A549 (cell line): Measurements from ENCODE around the gene ENPP1. TPM values are rescaled to one million over a fixed set of nuclear protein-coding genes. Genes with fewer than 3 reads are reported as not detected.

ENCODE experiments used
- ATAC-seq, 2 experiments: fragments of 200-7000 bp in 1 of 2; fragments of >200 bp in 1 of 2; cut with Nextera tagmentation in 1 of 2; cut with Tn5 transposase in 1 of 2; 3 replicates each; pipeline versions ENCODE4 v1.8.0 to v1.9.1; 2018 to 2020; ENCODE audit warnings: mild to moderate bottlenecking in 1 of 2, moderate library complexity in 1 of 2
- CTCF ChIA-PET: fragments of 300-600 bp; sonication (Branson Sonifier 250); formaldehyde crosslinking; extraction: SDS; loops from one replicate; lab custom pipeline; 2021; ENCODE audit warnings: antibody characterized with exemption, inconsistent platforms; lab: Yijun Ruan, JAX
- POLR2A ChIA-PET: fragments of 350-600 bp; formaldehyde crosslinking; extraction: SDS; loops from one replicate; lab custom pipeline; 2021; ENCODE audit warnings: antibody characterized with exemption, inconsistent platforms; lab: Yijun Ruan, JAX
- DNase-seq, 2 experiments: peaks; one replicate each; pipeline versions ENCODE4 v3.0.0 to v3.0.0-alpha.2; 2011 to 2016; ENCODE audit warnings: low read depth in 1 of 2, low spot score in 1 of 2
- FAIRE-seq: peaks from 2 replicates; lab custom pipeline; 2011; peaks lifted over from hg19 to GRCh38; lab: Jason Lieb, UNC
- H3K27ac ChIP-seq, 2 experiments: fragments of >200 bp; sonication (Bioruptor Twin); formaldehyde crosslinking; 3 replicates each; pipeline ENCODE4 v1.5.1; 2016 to 2017
- H3K4me1 ChIP-seq: fragments of >200 bp; sonication (Bioruptor Twin); formaldehyde crosslinking; 3 replicates; pipeline ENCODE4 v1.6.1; 2016
- H3K4me2 ChIP-seq: fragments of >200 bp; sonication (Bioruptor Twin); formaldehyde crosslinking; 3 replicates; pipeline ENCODE4 v1.6.1; 2016
- H3K4me3 ChIP-seq: fragments of >200 bp; sonication (Bioruptor Twin); formaldehyde crosslinking; 3 replicates; pipeline ENCODE4 v1.5.1; 2016
- H3K9me3 ChIP-seq: fragments of >200 bp; sonication (Bioruptor Twin); formaldehyde crosslinking; 3 replicates; pipeline ENCODE4 v1.6.1; 2016
- BHLHE40 ChIP-seq: IDR thresholded peaks from 2 replicates; pipeline ENCODE4 v1.6.1; 2012; ENCODE audit warnings: low read depth, low read length, inconsistent platforms
- CHD2 ChIP-seq: fragments of 150-350 bp; IDR thresholded peaks from 2 replicates; pipeline ENCODE4 v1.6.1; 2014; ENCODE audit warnings: low read length; ENCODE audit not compliant: partially characterized antibody
- EHF ChIP-seq: fragments of 250-450 bp; sonication (Bioruptor Pico); IDR thresholded peaks from 2 replicates; pipeline ENCODE4 v1.5.0; 2020; ENCODE audit warnings: mild to moderate bottlenecking
- EHMT2 ChIP-seq: fragments of 200-600 bp; sonication (generic); IDR thresholded peaks from 2 replicates; pipeline ENCODE4 v1.6.1; 2016; ENCODE audit warnings: antibody characterized with exemption, low read depth, mild to moderate bottlenecking, moderate library complexity
- EP300 ChIP-seq, 2 experiments: fragments of >200 bp; sonication (Bioruptor Twin); formaldehyde crosslinking; IDR thresholded peaks; 2 replicates in 1 of 2; 3 replicates in 1 of 2; pipeline ENCODE4 v1.6.1; 2016 to 2017
- FOSB ChIP-seq: fragments of 250-450 bp; sonication (Bioruptor Pico); IDR thresholded peaks from 2 replicates; pipeline ENCODE4 v1.5.0; 2020; ENCODE audit warnings: mild to moderate bottlenecking, moderate library complexity
- HEYL ChIP-seq: fragments of 250-450 bp; sonication (Bioruptor Pico); IDR thresholded peaks from 2 replicates; pipeline ENCODE4 v1.8.0; 2021; ENCODE audit warnings: mild to moderate bottlenecking, moderate library complexity
- HOXB13 ChIP-seq: fragments of 250-450 bp; sonication (Bioruptor Pico); IDR thresholded peaks from 2 replicates; pipeline ENCODE4 v1.5.0; 2020; ENCODE audit warnings: low read depth, mild to moderate bottlenecking, moderate library complexity
- HOXB5 ChIP-seq: fragments of 250-450 bp; sonication (Bioruptor Pico); IDR thresholded peaks from 2 replicates; pipeline ENCODE4 v1.5.0; 2020; ENCODE audit warnings: mild to moderate bottlenecking, moderate library complexity
- KDM5A ChIP-seq: fragments of 200-600 bp; sonication (generic); IDR thresholded peaks from 2 replicates; pipeline ENCODE4 v1.6.1; 2016; ENCODE audit warnings: antibody characterized with exemption, mild to moderate bottlenecking
- MAFK ChIP-seq: fragments of 450-650 bp; IDR thresholded peaks from 2 replicates; pipeline ENCODE4 v1.6.1; 2014; ENCODE audit not compliant: partially characterized antibody
- MAZ ChIP-seq: fragments of 150-350 bp; IDR thresholded peaks from 2 replicates; pipeline ENCODE4 v1.6.1; 2014; ENCODE audit warnings: antibody characterized with exemption, low read depth, low read length, borderline replicate concordance
- MYC ChIP-seq: IDR thresholded peaks from 2 replicates; pipeline ENCODE4 v1.6.1; 2012; ENCODE audit warnings: mild to moderate bottlenecking, inconsistent platforms, low read length, improper control_type of control experiment, borderline replicate concordance
- NFE2L2 ChIP-seq: fragments of 150-350 bp; conservative IDR thresholded peaks from 2 replicates; pipeline ENCODE4 v1.6.1; 2014; ENCODE audit warnings: low read length
- NPAS2 ChIP-seq: fragments of 250-450 bp; sonication (Bioruptor Pico); IDR thresholded peaks from 2 replicates; pipeline ENCODE4 v1.8.0; 2022; ENCODE audit warnings: mild to moderate bottlenecking, moderate library complexity, borderline replicate concordance
- PHF8 ChIP-seq: fragments of 200-600 bp; sonication (generic); IDR thresholded peaks from 2 replicates; pipeline ENCODE4 v1.6.1; 2016; ENCODE audit warnings: low read depth, mild to moderate bottlenecking, antibody characterized with exemption, moderate library complexity, borderline replicate concordance
- POLR2A ChIP-seq: IDR thresholded peaks from 2 replicates; pipeline ENCODE4 v1.6.1; 2012; ENCODE audit warnings: mild to moderate bottlenecking, low read length
- POLR2AphosphoS2 ChIP-seq: conservative IDR thresholded peaks from 2 replicates; pipeline ENCODE4 v1.6.1; 2012; ENCODE audit warnings: low read length, improper control_type of control experiment, inconsistent platforms
- RARB ChIP-seq: fragments of 250-450 bp; sonication (Bioruptor Pico); IDR thresholded peaks from 2 replicates; pipeline ENCODE4 v1.8.0; 2021; ENCODE audit warnings: mild to moderate bottlenecking, moderate library complexity
- RCOR1 ChIP-seq: fragments of 150-350 bp; IDR thresholded peaks from 2 replicates; pipeline ENCODE4 v1.6.1; 2014; ENCODE audit warnings: antibody characterized with exemption, low read length, low read depth
- SREBF2 ChIP-seq: fragments of 450-650 bp; IDR thresholded peaks from 2 replicates; pipeline ENCODE4 v1.6.1; 2014; ENCODE audit warnings: mild to moderate bottlenecking, moderate library complexity
- ZFP36 ChIP-seq: fragments of 450-650 bp; IDR thresholded peaks from 2 replicates; pipeline ENCODE4 v1.6.1; 2014; ENCODE audit warnings: borderline replicate concordance; ENCODE audit not compliant: partially characterized antibody
- ZSCAN20 ChIP-seq: fragments of 250-450 bp; sonication (Bioruptor Pico); IDR thresholded peaks from 2 replicates; pipeline ENCODE4 v1.8.0; 2022; ENCODE audit warnings: mild to moderate bottlenecking, moderate library complexity
- WGBS: methylation state at CpG from one replicate; pipeline ENCODE4 v1.1.6; 2017; ENCODE audit errors: missing lambda C conversion rate; 5-methylcytosine and 5-hydroxymethylcytosine counted together
- polyA plus RNA-seq, 4 experiments: library from polyadenylated mRNA; depleted of rRNA in 3 of 4; stranded (reverse); fragments of >200 nt; fragmentation: RNase III in 1 of 4; extraction: RNeasy Plus Mini Kit Qiagen cat#74134 plus additional on column Dnase treatment in 1 of 4; gene quantifications; 2 replicates in 3 of 4; 3 replicates in 1 of 4; pipeline ENCODE4 v1.2.3, GENCODE V29; 2011 to 2017
- TF ChIP-seq, protein P1 (sequence below): fragments of 200-600 bp; sonication (generic); IDR thresholded peaks from 2 replicates; pipeline ENCODE4 v1.6.1; 2016; ENCODE audit warnings: antibody characterized with exemption, mild to moderate bottlenecking, moderate library complexity
- TF ChIP-seq, protein P2 (sequence below): fragments of 150-350 bp; IDR thresholded peaks from 2 replicates; pipeline ENCODE4 v1.6.1; 2014; ENCODE audit warnings: low read depth, mild to moderate bottlenecking, low read length
- TF ChIP-seq, protein P3 (sequence below): fragments of 250-450 bp; sonication (Bioruptor Pico); IDR thresholded peaks from 2 replicates; pipeline ENCODE4 v1.5.0; 2020; ENCODE audit warnings: low read depth, mild to moderate bottlenecking, moderate library complexity
- TF ChIP-seq, protein P4 (sequence below): IDR thresholded peaks from 2 replicates; pipeline ENCODE4 v1.6.1; 2012

Gene ENPP1
- polyA plus RNA-seq, 2 of the 4 experiments (the other 2 are of a cell fraction): 0.97 to 5.3 TPM

DNA sequence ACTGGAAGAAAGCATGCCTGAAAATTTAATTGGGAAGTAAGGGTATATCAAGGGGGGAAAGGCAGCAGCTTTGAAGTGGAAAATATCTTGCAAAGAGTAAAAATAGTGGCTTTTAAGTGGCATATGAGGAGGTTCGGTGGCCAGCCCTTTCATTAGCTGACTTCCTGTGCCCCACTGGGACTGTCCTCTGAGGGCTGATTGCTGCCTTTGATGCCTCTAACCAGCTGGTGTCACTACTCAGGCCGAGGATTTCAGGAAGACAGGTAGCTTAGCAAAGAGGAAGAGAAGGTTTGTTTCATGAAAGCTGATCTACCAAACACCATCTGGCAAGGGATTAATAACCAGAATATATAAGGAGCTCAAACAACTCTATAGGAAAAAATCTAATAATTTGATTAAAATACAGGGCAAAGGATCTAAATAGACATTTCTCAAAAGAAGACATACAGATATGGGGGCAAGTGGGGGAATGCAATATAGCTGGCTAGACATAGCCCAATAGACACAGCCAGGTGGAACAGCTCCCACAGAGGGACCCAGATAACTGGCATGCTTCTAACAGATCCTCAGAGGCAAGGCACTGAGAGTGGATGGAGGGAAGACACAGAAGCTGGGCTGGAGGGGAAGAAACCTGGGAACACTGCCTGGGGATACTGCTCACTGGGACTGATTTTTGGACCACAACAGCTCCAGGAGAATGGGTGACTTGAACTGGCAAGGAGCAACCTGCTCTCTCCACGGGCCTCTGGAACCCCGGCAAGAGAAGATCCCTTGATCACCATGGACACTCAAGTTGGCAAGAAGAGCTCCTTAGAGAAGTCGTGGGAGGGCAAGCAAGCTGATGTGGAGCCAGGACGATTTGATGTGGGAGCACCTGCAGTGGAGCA, 110.2 kb downstream of the ENPP1 start:
- TF ChIP-seq EP300 (IDR thresholded peaks at IDR 0.05) (no peak), RCOR1 (no peak), NFE2L2 (no peak), EHF (CRISPR knock-in tag) (no peak), EHMT2 (no peak), POLR2A (no peak), PHF8 (no peak), KDM5A (no peak), NPAS2 (CRISPR knock-in tag) (no peak), SREBF2 (no peak), MAZ (no peak), BHLHE40 (no peak), HOXB13 (CRISPR knock-in tag) (no peak), CHD2 (no peak), ZFP36 (no peak), MYC (no peak)
- TF ChIP-seq, protein P1, sequence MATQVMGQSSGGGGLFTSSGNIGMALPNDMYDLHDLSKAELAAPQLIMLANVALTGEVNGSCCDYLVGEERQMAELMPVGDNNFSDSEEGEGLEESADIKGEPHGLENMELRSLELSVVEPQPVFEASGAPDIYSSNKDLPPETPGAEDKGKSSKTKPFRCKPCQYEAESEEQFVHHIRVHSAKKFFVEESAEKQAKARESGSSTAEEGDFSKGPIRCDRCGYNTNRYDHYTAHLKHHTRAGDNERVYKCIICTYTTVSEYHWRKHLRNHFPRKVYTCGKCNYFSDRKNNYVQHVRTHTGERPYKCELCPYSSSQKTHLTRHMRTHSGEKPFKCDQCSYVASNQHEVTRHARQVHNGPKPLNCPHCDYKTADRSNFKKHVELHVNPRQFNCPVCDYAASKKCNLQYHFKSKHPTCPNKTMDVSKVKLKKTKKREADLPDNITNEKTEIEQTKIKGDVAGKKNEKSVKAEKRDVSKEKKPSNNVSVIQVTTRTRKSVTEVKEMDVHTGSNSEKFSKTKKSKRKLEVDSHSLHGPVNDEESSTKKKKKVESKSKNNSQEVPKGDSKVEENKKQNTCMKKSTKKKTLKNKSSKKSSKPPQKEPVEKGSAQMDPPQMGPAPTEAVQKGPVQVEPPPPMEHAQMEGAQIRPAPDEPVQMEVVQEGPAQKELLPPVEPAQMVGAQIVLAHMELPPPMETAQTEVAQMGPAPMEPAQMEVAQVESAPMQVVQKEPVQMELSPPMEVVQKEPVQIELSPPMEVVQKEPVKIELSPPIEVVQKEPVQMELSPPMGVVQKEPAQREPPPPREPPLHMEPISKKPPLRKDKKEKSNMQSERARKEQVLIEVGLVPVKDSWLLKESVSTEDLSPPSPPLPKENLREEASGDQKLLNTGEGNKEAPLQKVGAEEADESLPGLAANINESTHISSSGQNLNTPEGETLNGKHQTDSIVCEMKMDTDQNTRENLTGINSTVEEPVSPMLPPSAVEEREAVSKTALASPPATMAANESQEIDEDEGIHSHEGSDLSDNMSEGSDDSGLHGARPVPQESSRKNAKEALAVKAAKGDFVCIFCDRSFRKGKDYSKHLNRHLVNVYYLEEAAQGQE: no peak
- TF ChIP-seq, protein P2, sequence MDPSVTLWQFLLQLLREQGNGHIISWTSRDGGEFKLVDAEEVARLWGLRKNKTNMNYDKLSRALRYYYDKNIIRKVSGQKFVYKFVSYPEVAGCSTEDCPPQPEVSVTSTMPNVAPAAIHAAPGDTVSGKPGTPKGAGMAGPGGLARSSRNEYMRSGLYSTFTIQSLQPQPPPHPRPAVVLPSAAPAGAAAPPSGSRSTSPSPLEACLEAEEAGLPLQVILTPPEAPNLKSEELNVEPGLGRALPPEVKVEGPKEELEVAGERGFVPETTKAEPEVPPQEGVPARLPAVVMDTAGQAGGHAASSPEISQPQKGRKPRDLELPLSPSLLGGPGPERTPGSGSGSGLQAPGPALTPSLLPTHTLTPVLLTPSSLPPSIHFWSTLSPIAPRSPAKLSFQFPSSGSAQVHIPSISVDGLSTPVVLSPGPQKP: no peak
- TF ChIP-seq, protein P3, sequence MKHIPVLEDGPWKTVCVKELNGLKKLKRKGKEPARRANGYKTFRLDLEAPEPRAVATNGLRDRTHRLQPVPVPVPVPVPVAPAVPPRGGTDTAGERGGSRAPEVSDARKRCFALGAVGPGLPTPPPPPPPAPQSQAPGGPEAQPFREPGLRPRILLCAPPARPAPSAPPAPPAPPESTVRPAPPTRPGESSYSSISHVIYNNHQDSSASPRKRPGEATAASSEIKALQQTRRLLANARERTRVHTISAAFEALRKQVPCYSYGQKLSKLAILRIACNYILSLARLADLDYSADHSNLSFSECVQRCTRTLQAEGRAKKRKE (CRISPR knock-in tag): no peak
- Histone ChIP-seq H3K4me1 (no peaks in the 10 kb centered on the region), H3K9me3 (no peaks in the 10 kb centered on the region; the same call in 2 of the 3 replicates), H3K4me3 (no peak overlapping the region), H3K4me2 (no peak overlapping the region), H3K27ac (no peak overlapping the region)
- no peak for FAIRE-seq
- ChIA-PET CTCF (interaction anchor here (0.7 to 4.1 kb wide), 12 partner anchors 8 to 380 kb away, joined by 3 to 27 read pairs (median 4); no protein-coding TSS in a partner anchor), POLR2A (no interaction called here)
- WGBS: 24% methylated on average over 6 of the region's 6 CpGs
- DNase-seq: no peak
- ATAC-seq: no peak

DNA sequence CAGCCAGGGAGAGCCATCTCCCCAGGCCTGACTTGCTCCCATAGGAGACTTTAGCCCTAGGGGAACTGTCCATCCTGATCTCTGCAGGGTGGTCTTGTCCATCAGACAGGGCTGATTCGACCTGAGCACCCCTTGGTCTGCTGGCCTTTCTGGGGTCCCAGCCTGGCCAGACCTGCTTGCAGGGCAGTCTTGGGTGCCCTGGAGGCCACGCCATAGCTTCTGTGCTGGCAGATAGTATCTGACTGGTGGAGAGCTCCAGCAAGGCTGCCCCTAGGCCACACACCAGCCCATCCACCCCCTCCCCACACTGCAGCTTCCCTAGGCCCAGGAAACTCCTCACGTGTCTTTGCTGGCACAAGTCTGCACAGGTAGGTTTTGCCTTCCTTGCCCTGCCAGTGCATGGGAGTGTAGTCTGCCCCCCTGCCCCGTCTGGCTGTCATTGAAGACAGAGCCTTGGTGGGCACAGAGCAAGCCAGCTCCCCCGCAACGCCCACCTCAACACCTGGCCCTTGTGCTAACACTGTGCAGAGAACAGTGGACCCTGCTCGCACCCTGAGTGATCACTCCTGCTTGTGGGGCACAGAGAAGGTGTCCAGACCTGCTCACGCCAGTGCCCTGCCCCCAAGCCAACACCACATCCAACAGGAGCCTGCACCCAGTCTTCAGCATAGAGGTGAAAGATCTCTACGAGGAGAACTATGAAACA, 111.0 kb downstream of the ENPP1 start:
- H3K4me3 ChIP-seq: no peak overlapping the region
- WGBS: 32% methylated on average over 6 of the region's 9 CpGs
- no peak for ATAC-seq
- H3K27ac ChIP-seq: no peak overlapping the region
- DNase-seq: no peak
- CTCF ChIA-PET: interaction anchor here (0.7 to 2.5 kb wide), 9 partner anchors 9 to 361 kb away, joined by 3 to 12 read pairs (median 4); no protein-coding TSS in a partner anchor
- POLR2A ChIA-PET: no interaction called here
- H3K4me1 ChIP-seq: no peaks in the 10 kb centered on the region
- H3K4me2 ChIP-seq: no peak overlapping the region
- H3K9me3 ChIP-seq: peaks cover 8% of the 10 kb centered on the region; the same call in 2 of the 3 replicates
- FAIRE-seq: no peak
- TF ChIP-seq RARB (CRISPR knock-in tag) (no peak), POLR2AphosphoS2 (no peak), MAFK (no peak), EHMT2 (no peak), ZSCAN20 (CRISPR knock-in tag) (no peak), HEYL (CRISPR knock-in tag) (no peak), HOXB5 (CRISPR knock-in tag) (no peak), FOSB (CRISPR knock-in tag) (no peak)
- TF ChIP-seq, protein P2: no peak
- TF ChIP-seq, protein P4, sequence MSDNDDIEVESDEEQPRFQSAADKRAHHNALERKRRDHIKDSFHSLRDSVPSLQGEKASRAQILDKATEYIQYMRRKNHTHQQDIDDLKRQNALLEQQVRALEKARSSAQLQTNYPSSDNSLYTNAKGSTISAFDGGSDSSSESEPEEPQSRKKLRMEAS: no peak
